Gastroesophageal sphincter (tissue), 3 donors: ENCODE results near the gene SDK1.

Experiments
- CTCF ChIP-seq, 4 experiments: fragments of 200-600 bp in 2 of 4; fragments of 450-650 bp in 2 of 4; sonication (generic) in 1 of 4; IDR thresholded peaks; one replicate each; pipeline ENCODE4 v1.5.1; 2017 to 2019; ENCODE audit warnings: antibody characterized with exemption in 4 of 4, mild to moderate bottlenecking in 2 of 4, moderate library complexity in 2 of 4
- EP300 ChIP-seq: sonication (generic); formaldehyde crosslinking; IDR thresholded peaks from one replicate; pipeline ENCODE4 v1.6.1; 2017; ENCODE audit warnings: antibody characterized with exemption, mild to moderate bottlenecking
- POLR2AphosphoS5 ChIP-seq: sonication (generic); formaldehyde crosslinking; IDR thresholded peaks from one replicate; pipeline ENCODE4 v1.6.1; 2017; ENCODE audit warnings: antibody characterized with exemption

- TF ChIP-seq EP300 (no peak), CTCF (IDR thresholded peaks at IDR 0.05) (no peak), POLR2AphosphoS5 (no peak)
Measured at GRCh38 chr7:3430588-3430987, 129.5 kb downstream of the SDK1 start.
